GM23248 (cell line): Measurements from ENCODE around the gene ARF1.

Experiments used
- EZH2 ChIP-seq: fragments of 200-600 bp; sonication (generic); IDR thresholded peaks from 2 replicates; pipeline ENCODE4 v1.6.1; 2018; ENCODE audit warnings: antibody characterized with exemption, mild to moderate bottlenecking; ENCODE audit not compliant: insufficient read depth, poor library complexity, severe bottlenecking
- EZH2phosphoT487 ChIP-seq: fragments of 200-600 bp; sonication (generic); IDR thresholded peaks from 2 replicates; pipeline ENCODE4 v1.6.1; 2018; ENCODE audit warnings: antibody characterized with exemption, moderate library complexity, mild to moderate bottlenecking, low read depth; ENCODE audit not compliant: insufficient read depth

DNA sequence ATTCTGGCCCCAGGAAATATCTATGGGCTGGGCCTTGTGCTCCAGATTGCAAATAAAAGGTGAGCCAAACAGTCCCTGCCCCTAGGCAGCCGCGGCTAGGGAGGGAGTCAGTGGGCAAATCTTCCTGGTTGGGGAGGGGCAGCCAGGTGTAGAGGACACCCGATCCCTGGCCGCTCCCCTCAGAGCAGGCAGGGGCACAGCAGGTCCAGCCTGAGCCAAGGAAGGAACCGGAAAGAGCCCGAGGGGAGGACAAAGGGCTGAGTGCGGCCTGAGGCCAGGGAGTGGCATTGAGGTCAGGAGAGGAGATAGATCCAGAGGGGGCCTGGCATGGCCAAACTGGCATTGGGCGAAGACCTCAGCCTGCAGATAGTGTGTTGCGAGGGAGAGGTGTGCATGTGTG is 36.6 kb upstream of the ARF1 start:
- TF ChIP-seq EZH2 (no peak), EZH2phosphoT487 (no peak)
